ENCODE data around the gene DNER. TPM values are rescaled to one million over a fixed set of nuclear protein-coding genes. Genes with fewer than 3 reads are reported as not detected.

DNER gene
- total RNA-seq, 1 experiment from 2014 or later = 14.3 TPM

DNA sequence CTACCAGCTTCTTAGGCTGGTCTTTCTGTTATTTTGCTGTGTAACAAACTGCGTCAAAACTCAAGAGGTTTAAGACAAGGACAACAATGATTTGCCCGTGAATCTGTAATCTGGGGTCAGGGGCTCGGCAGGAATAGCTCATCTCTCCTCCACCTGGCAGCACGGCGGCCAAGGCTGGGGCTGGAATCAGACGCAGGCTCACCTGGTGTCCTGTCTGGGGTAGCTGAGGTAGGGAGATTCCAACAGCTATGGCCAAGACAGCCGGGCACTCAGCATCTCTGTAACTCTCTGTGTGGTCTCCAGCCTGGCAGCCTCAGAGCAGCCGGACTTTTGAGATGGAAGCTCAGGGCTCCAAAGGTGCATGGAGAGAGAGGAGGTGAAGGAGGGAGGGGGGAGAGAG is 42.3 kb downstream of the DNER start:
- no peak for DNase-seq (ENCODE audit: low read depth)

DNA sequence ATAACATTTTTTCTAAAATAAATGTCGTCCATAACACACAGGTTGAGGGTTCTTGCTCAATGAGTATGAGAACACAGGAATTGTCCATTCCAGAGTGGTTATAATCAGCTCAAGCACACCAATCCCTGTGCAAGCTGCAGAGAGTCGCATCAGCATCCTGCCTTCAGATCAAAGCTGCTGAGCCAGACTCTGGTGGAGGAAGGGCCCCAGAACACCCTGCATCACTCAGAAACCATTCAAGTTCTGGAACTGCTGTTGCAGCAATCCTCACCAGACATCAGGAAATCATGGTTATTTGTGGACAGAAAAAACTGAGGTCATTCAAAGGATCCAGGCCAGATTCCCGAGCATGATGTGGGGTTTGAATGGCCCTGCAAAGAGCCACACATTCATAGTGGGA is 44.5 kb downstream of the DNER start:
- no peak for DNase-seq (ENCODE audit: low read depth)

DNA sequence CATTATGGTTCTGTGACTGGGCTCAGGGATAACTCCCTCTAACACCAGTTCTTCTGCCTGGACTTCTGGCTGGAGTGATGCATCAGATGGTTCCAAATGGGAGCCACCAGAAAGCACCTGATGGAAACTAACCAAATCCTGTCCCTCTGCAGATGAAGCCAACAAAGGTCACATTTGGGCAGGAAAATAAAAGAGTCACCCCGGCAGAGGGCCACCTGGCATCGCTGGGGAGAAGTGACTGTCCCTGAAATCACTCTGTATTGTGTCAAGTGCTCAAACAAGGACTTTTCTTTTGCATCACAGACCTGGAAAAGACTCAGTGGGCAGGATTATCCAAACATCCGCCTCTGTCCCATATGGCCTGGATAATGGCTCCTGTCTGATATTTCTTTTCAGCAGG is 47.5 kb downstream of the DNER start:
- DNase-seq (ENCODE audit: low read depth) = no peak

DNA sequence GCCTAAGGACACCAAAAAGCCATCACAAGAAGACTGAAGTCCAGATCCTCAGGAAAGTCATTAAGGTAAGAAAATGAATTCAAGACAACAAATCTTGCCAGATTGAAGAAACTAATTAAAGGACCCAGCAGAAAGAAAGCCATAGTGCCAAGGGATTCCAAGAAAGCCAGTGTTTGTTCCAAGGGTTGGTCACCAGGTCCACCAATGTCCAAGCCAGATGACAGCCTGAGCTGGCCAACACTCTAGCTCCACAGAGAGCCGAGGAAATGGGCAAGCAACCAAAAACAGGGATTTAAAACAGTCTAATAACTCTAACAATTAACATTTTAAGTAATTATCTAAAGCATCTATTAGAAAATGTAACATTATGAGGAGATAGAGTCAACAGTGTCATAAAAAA is 49.2 kb downstream of the DNER start:
- no peak for DNase-seq (ENCODE audit: low read depth)

DNA sequence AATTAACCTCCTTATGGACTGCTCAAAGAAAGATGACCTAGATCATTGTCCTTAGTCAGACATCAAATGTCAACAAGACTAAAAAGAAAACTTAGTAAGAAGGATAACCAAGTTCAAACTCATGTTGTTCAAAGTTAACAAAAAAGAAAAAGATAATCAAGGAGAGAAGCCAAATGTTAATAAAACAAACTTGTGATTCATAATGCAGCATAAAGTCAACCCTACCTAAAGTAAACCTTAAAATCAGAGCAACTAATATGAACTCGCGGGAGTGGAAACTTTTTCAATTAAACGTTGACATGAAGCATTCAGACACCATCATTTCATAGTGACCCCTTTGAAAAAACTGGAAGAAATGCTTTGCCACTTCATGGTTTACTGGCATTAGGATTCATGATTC is 52.9 kb downstream of the DNER start:
- DNase-seq (ENCODE audit: low read depth) = no peak

DNA sequence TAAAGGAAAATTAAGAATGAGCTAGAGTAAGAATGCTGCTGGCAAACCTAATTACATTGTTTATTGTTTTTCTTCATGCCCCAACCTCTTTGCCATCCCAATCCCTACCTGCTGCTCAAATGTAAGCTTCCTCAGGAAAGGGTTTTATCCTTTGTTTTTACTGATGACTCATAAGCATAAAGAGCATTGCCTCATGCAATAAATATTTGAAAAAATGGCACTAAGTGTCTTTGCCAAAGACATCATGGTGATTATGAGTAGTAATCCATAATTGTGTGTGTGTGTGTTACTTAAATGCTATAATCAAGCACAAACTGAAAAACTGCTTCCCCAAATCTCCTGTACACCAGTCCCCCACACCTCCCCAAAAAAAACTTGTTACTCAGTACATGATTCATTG is 53.4 kb downstream of the DNER start:
- peak; percentile 35 for DNase-seq (ENCODE audit: low read depth)

DNA sequence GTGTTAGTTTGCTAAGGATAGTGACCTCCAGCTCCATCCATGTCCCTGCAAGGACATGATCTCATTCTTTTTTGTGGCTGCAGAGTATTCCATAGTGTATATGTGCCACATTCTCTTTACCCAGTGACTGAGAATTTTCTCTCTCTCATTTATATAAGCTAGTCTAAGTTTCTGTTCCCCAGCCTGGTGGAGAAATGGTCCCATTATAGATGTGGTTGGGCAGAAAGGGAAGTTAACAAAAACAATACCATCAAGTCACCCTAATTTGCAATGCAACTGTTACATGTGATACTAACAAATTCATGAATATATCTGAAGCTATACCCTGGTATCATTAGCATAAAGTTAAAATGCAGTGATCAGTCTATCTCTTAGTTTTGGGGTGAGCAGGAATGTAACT is 54.0 kb downstream of the DNER start:
- no peak for DNase-seq (ENCODE audit: low read depth)

DNA sequence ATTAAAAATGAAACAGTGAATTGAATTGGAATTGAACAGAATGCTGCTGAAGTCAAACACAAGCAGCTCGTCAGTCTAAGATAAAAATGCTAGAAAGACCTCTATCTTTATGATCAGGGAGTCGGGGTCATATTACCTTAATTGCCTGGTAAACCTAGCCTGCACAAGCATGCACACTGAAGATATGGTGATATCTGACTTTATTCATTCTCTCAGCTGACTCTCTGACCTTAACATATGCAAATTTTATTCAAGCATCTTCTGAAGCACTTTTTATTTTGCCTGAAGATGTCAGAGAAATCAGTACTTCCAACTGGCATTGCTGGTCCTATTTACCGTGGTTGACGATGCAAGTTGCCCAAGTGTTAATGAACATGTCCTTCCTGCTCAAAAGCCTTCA is 56.4 kb downstream of the DNER start:
- DNase-seq (ENCODE audit: low read depth) = no peak

DNA sequence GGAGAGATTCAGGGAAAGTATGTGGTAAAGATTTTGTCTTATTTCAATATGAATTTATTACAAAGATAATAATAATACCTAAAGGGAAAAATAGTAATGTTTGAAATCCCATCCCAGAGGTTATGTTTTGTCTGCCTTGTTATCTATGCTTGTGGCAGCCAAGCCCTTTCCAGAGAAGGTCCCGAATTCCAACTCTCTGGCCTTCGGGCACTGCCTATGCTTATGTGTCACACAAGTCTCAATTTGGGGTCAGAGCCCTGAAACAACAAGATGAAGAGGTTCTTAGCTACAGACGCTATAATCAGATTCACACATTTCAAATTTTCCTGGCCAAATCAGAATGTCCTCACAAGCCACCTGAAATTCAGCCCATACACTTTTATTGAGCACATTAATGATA is 59.9 kb downstream of the DNER start:
- DNase-seq (ENCODE audit: low read depth) = no peak

DNA sequence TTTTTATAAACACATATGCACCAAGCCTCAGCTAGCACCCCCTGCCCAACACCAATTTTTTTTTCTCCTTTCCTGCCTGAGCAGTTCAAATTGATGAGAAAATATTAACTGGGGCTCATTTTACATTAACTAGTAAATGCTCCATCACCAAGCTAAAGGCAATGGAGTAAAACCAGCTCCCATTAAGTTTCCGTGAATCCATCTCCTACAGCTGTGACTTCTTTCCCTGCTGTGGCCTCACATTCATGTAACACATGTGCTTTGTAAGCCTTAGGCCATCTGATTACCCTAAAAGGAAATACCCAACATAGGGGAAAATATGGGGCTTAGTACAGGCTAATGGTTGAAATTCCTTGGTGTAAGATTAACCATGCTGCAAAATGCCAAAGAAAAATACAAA is 60.8 kb downstream of the DNER start:
- DNase-seq (ENCODE audit: low read depth) = no peak

DNA sequence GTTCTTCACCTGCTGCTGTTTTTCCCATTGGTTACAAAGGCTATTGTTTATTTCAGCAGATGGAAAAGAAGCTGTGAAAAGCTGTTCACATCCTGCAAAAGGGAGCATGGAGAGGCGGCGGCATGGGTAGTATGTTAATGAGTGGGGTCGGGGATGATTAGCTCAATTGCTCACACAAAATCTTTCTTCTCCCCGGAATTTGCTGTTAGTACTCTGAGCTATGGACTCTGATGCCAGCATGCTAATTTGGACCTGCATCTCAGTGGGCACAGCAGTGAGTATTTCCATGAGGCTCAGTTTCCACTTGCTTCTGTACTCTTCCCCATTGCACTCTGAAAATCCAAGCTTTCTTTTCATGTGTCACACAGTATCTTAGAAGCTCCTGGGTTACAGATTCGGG is 61.6 kb downstream of the DNER start:
- no peak for DNase-seq (ENCODE audit: low read depth)

DNA sequence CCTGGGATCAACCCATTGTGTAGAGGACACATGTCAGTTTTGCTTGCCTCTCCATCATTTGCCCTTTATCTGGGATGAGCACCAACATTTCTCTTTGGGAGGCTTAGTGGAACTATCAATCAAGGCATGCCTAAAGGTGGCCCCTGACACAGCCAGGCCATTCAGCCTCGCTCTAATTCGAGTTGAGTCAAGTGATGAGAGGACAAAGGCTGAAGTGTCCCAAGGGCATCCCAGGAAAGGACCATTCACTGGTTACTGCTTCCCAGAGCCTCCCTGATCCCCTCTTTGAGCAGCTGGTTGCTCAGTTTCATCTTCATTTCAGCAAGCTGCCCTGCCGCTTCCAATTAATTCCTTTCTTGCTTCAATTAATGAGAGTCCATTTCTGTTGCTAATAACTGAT is 63.5 kb downstream of the DNER start:
- no peak for DNase-seq (ENCODE audit: low read depth)

DNA sequence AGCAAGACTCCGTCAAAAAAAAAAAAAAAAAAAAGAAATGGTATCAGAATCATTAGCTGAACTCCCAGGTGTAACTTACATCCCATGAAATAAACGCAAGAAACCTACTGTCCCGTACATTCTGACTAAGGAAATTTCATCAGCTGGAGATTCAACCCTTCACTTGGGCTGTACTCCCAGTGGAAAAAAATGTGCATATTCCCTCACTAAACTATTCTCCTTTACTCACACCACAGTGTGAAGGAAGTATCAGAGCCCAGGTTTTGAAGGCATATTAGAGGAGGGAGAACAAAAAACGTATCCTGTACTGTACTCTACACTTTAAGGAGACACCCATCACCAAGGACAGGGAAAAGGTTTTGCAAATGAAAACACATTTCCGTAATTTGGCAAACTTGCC is 64.3 kb downstream of the DNER start:
- DNase-seq (ENCODE audit: low read depth) = no peak

DNA sequence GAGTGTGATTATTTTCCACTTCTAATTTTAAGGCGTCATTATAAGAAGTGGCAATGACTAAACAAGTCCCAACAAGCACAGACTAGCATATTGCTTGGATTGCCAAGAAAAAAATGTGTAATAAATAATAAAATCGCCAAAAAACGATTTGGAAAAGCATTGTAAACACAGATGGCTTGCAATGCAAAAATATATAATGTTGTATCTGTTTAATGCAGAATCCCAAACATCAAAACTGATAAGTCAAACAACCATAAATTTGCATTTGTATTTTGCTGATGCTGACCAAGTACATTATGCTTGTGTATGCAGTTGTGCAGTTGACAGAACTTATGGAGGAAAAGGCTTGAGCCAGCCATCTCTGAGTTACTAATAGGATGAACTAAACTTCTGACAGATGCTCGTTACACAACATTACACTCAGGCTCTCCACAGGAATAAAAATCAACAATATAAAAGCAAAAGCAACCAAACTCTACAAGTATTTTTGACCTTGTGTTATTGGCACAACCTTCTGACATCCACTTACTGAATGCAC is 68.1 kb downstream of the DNER start:
- no peak for DNase-seq (ENCODE audit: low read depth)

DNA sequence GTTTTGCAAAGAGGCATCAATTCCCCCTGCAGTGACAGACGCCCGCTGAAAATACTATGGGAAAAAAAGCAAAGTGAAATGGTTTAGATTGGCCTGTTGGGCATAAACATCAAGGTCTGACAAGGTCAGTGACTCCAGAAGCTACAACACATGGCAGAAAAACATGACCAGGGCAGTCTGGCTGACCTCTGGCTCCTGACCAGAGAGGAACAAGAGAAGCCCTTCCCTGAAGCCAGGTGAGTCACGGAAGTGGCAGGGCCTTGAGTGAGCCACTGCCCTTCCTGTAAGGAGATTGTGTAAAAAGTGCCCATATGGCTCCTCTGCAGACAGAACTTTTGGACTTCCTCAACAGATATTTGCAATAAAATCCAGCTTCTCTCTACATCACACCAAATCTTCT is 72.0 kb downstream of the DNER start:
- no peak for DNase-seq (ENCODE audit: low read depth)

DNA sequence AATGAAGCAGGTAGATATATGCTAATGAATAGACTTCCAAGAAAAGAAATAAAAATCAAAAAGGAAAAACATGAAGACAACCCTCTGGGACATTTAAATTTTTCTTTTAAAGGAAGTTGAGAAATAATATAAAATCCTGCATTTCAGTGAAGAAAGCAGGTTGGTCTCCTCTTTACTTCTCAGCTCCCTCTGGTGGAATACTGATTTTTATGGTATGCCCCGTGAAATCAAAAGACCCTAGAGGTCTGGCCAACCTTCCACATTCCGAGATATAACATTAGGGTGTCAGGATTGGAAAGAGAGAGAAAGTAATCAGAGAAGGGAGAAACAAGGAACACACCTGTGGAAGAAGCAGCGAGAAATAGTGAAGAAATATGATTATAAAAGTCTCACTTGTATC is 72.7 kb downstream of the DNER start:
- no peak for DNase-seq (ENCODE audit: low read depth)

DNA sequence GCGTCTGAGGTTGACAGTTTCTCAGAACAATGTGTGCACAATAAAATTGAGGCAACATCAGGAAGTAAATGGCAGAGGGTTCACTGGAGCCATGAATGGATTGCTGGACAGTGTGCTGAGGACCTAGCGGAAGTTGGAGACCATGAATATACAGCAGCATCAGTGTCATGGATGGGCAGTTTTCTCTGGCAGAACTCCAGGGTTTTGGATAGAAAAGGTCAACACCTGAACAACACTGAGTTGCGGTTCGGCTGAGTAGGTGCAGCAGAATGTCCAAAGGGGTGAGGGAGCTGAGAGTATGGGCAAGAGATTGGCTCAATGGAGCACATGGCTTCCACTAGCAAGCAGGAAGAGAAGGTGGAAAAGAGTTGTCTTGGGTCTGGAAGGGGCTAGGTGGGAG is 73.7 kb downstream of the DNER start:
- no peak for DNase-seq (ENCODE audit: low read depth)

DNA sequence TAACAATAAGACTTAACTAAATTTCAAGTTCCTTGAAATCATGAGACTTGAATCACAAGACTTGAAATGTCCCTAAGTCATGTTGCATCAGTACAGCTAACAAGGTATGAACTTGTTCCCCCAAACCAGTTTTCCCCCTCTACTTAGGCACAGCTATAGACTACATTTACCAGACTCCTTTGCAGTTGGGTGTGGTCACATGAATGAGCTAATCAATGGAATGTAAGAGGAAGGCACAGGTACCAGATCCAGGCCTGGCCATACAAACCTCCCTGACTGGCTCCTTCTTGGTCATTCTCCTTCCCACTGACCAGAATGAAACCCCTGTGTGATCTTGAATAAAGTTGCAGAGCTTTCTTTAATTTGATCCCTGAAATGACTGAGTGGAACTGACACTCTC is 77.8 kb downstream of the DNER start:
- DNase-seq (ENCODE audit: low read depth) = no peak

DNA sequence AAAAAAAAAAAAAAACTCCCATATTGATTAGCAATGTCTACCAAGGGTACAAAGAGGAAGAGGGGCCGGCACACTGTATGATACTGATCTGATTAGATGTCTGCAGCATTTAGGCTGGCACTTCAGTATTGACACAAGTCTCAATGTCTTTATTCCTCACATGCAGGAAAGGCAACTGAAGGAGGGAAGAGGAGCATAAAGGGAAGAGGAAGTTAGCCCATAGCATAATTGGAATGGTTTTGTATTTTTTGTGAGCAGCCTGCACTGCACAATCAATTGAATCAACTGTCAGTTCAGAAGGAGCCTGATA is 79.0 kb downstream of the DNER start:
- no peak for DNase-seq (ENCODE audit: low read depth)

DNA sequence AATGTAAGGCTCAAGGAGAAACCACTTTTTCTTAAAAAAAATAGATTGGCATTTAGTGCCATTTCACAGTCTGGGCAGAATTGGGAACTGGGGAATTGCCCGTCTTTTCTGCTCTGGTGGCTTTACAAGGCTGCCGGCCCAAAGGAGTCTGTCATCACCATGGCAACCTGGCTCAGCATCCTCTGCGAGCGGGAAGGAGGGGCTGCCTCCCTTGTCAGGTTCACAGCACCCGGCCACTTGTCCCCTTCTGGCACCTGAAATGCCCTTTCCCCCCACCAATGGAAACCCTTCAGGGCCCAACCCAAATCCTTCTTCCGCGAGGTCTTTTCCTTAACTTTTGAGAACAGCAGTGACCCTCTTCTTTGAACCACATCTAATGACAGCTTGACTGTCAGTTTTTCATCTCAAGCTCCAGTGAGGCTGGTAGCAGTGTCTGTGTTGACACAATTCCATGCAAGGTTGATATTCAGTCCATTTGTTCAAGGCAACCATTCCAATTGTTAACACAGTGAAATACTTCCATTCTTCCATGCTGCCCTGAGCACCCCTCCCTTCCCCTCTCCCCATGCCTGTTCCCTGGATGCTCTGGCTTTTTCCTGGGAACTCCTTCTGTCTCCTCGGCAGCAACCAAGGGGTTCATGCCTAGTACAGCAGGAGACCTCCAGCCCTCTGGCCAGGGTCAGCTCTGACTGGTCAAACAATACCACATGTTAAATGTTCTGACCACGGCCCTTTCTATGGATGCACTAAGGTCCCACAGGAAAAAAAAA is 79.6 kb downstream of the DNER start:
- DNase-seq (ENCODE audit: low read depth) = no peak

DNA sequence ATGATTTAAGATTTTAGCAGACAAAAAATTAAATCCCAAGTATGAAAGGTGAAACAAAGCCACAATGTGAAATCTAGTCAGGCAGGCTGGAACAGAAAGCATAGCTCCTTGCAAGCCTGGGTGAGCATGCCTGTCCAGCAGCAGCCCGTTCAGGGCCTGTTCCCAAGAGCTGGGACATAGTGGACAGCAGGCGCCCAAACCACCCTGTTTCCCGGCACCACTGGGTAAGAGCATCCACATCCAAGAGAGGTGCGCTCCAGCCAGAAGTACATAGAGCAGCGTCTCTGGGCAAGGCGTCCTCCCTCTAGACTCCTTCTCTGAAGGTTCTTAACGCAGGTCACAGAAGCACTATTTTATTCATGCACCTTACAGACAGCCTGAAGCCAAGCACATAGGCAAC is 80.8 kb downstream of the DNER start:
- DNase-seq (ENCODE audit: low read depth) = no peak

DNA sequence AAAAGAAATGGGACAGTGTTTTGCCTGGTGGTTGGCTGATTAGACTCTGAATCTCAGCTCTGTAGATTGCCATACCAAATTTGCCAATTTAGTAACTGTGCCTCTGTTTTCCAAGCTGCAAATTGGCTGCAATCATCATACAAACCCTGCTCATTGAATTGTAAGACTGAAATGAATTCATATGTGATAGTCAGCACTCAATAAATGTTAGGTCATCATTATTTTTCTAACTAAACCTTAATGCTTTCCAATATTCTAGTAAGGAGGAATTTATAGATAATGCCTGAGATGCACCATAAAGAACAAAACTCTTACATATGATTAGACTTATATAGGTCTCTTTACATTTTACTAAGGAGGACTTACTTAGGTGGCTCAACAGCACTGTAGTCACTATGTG is 85.3 kb downstream of the DNER start:
- no peak for DNase-seq (ENCODE audit: low read depth)

DNA sequence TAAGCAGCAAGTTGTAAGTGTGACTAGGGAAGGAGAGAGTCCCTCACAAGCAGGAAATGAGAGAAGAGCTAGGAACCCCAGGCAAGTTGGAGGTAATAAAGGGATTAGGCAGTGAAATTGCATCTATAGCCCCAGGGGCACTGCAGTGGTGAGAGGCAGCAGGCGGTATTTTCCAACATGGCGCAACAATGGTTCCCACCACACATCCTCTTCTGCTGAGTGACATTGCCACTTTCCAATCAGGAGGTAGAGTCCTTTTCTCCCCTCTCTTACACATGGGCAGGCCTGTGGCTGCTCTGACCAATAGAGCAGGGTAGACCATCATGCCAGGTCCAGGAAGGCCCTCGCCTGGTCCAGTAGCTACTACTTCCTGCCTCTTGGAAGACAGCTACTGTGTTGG is 86.6 kb downstream of the DNER start:
- peak; percentile 22 for DNase-seq (ENCODE audit: low read depth)
